ENCODE results near the gene KIF1B.

The KIF1B gene

DNA sequence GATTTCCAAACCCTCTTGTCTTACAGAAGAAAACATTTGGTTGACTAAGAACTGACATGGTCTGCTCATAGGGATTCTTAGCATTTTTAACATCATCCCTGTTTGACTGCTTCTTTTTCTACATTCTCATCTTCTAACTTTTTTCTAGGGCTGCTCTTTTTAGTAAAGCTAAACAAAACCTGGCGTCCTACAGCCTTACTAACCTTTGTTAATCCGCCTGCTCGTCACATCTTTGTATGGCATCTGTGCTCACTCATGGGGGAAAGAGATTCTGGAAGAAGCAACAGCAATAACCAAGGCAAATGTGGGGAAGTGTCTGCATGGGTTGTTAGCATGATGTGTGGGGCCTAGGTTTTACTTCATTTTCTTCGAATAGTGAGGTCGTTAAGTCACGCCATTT, 92.0 kb downstream of the KIF1B start:
- DNase-seq (ENCODE audit: low read depth) = no peak
- no peak for TF ChIP-seq CTCF (IDR thresholded peaks at IDR 0.05; ENCODE audit: low read depth, low read length, missing control alignments)
- in situ Hi-C loops (cut with HindIII; ENCODE audit: low sequenced_read_pairs) = no loop called here
- no peak overlapping the region for H3K4me3 ChIP-seq (ENCODE audit: low read depth, low read length)

DNA sequence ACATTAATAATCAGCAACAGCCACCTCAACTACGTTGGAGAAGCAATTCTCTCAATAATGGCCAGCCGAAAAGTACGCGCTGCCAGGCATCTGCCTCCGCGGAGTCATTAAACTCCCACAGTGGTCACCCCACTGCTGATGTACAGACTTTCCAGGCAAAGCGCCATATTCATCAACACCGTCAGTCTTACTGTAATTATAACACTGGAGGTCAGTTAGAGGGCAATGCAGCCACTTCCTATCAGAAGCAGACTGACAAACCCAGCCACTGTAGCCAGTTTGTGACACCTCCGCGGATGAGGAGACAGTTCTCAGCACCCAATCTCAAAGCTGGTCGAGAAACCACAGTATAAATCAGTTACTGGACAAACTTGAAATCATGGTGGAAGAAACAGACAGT, 93.9 kb downstream of the KIF1B start:
- DNase-seq (ENCODE audit: low read depth) = peak; percentile 11
- in situ Hi-C loops (cut with HindIII; ENCODE audit: low sequenced_read_pairs) = no loop called here
- no peak overlapping the region for H3K4me3 ChIP-seq (ENCODE audit: low read depth, low read length)
- TF ChIP-seq CTCF (IDR thresholded peaks at IDR 0.05; ENCODE audit: low read depth, low read length, missing control alignments) = no peak

- H3K4me3 ChIP-seq (ENCODE audit: low read depth, low read length) = no peak overlapping the region
- in situ Hi-C loops (cut with HindIII; ENCODE audit: low sequenced_read_pairs) = no loop called here
- no peak for DNase-seq (ENCODE audit: low read depth)
- TF ChIP-seq CTCF (IDR thresholded peaks at IDR 0.05; ENCODE audit: low read depth, low read length, missing control alignments) = no peak
Observed at GRCh38 chr1:10306435-10306834, 96.1 kb downstream of the KIF1B start.

DNA sequence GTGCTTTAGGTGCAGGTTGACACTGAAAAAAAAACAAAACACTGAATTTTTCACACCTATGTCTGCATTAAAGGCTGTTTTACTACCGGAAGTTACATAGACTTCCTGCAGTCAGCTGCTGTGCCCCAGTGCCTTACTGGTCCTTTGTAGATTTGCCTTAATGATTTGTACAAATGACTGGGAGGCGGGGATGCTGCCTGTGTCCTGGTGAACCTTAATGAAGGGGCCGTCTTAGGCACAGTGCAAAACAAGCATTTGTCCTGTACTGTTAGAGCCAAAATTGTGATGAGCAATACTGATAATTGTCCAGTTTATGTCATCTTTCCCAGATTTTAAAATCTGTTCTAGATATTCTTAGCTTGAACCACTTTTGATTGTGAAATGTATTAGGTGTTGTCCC, 97.6 kb downstream of the KIF1B start:
- DNase-seq (ENCODE audit: low read depth) = no peak
- in situ Hi-C loops (cut with HindIII; ENCODE audit: low sequenced_read_pairs) = no loop called here
- TF ChIP-seq CTCF (IDR thresholded peaks at IDR 0.05; ENCODE audit: low read depth, low read length, missing control alignments) = no peak
- no peak overlapping the region for H3K4me3 ChIP-seq (ENCODE audit: low read depth, low read length)

- DNase-seq (ENCODE audit: low read depth) = no peak
- no peak overlapping the region for H3K4me3 ChIP-seq (ENCODE audit: low read depth, low read length)
- no peak for TF ChIP-seq CTCF (IDR thresholded peaks at IDR 0.05; ENCODE audit: low read depth, low read length, missing control alignments)
- in situ Hi-C loops (cut with HindIII; ENCODE audit: low sequenced_read_pairs) = no loop called here
Observed at GRCh38 chr1:10309243-10310011, 99.1 kb downstream of the KIF1B start.

GRCh38 chr1:10316752-10317151, 106.4 kb downstream of the KIF1B start:
- no peak for DNase-seq (ENCODE audit: low read depth)
- H3K4me3 ChIP-seq (ENCODE audit: low read depth, low read length) = no peak overlapping the region
- TF ChIP-seq CTCF (IDR thresholded peaks at IDR 0.05; ENCODE audit: low read depth, low read length, missing control alignments) = no peak
- in situ Hi-C loops (cut with HindIII; ENCODE audit: low sequenced_read_pairs) = no loop called here

All from astrocyte of the cerebellum (primary cell).